Breast epithelium (tissue), 3 donors: Measurements from ENCODE around the gene GCSH.

ENCODE experiments used
- CTCF ChIP-seq, 3 donors: fragments of 450-650 bp; IDR thresholded peaks; one replicate each; pipeline ENCODE4 v1.5.1; 2016 to 2017; ENCODE audit warnings: antibody characterized with exemption in 3 of 3, mild to moderate bottlenecking in 3 of 3, moderate library complexity in 3 of 3
- POLR2A ChIP-seq: fragments of 450-650 bp; IDR thresholded peaks from one replicate; pipeline ENCODE4 v1.6.1; 2016; ENCODE audit warnings: antibody characterized with exemption, mild to moderate bottlenecking, moderate library complexity
- POLR2AphosphoS5 ChIP-seq, 3 donors: sonication (generic); formaldehyde crosslinking; IDR thresholded peaks; one replicate each; pipeline ENCODE4 v1.6.1; 2017; ENCODE audit warnings: antibody characterized with exemption in 3 of 3

- no peak for TF ChIP-seq POLR2A
- no peak for TF ChIP-seq CTCF (IDR thresholded peaks at IDR 0.05)
- TF ChIP-seq POLR2AphosphoS5 (IDR thresholded peaks at IDR 0.05): no peak
These were observed 27.1 kb upstream of the GCSH start for GRCh38 chr16:81123092-81123852.
